Measurements from ENCODE around the gene HDAC4. TPM values are rescaled to one million over a fixed set of nuclear protein-coding genes. Genes with fewer than 3 reads are reported as not detected.
"Not testable (repeated sequence)": the region's sequence is repeated elsewhere in the genome, so short reads cannot be mapped to it uniquely, and the experiment has no call there.

Gene HDAC4
- total RNA-seq, result 8.3 and 29.4 TPM in 2 replicates

DNA sequence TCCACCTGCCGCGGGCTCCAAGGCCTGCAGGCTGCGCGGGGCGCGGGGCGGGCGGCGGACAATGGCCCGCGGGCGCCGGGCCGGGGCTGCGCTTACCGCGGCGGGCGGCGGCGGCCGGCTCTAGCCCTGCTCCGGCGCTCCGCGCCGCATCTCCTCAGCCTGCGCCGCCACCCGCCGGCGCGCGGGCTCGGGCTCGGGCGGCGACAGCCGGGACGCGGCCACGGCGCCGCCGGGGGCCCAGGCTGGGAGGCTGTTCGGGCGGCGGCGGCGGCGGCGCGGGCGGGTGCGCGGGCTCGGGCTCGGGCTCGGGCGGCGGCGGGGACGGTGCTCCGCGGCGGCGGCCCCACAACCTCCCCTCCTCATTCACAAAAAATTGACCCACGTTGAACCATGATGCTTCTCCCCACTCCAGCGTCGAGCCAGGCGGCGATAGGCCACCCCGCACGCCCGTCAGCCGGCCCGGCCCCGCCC is at the start of gene HDAC4:
TSS of gene HDAC4 (minus strand) at position 425 of the 471 bp plus-strand sequence. CDS start 48,321 bp downstream, outside the sequence.
- no peak for DNase-seq (ENCODE audit: low read depth)

DNA sequence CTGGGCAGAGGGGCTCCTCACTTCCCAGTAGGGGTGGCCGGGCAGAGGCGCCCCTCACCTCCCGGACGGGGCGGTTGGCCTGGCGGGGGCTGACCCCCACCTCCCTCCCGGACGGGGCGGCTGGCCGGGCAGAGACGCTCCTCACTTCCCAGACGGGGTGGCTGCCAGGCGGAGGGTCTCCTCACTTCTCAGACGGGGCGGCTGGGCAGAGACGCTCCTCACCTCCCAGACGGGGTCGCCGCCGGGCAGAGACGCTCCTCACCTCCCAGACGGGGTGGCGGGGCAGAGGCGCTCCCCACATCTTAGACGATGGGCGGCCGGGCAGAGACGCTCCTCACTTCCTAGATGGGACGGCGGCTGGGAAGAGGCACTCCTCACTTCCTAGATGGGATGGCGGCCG is 48.6 kb upstream of the HDAC4 start:
- DNase-seq (ENCODE audit: low read depth), result not testable (repeated sequence)

DNA sequence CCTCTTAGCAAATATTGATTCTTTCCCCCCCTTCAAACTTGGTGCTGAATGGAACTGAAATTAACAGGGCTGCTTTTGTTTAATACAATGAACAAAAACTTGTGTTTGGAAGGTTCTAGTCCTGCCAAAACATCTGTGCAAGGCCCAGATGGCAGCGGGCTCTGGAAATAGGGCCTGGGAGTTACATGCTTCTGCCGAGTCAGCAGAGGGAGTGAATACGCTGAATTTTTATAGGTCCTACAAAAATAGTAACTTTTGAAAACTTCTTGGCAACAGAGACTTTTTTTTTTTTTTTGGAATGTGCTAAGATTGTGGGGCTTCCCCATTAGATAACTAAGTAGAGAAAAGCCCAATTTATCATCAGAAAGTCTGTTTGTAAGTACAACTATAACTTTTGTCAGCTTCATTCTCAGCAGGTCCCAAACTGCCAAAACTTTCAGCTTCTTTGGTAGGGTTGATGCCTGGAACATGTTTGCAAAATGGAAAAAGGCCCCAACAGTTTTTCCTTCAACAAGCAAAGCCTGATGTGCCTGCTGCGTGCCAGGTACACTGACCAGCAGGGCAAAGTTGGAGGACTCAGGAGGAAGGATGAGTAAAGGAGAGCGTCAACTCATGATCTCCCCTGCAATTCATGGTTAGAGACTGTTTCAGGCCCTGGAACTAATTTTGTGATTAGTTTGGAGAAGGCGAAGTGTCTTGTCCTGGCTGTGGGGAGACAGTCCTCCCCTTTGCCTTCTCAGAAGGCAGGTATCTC is 45.1 kb upstream of the HDAC4 start:
- DNase-seq (ENCODE audit: low read depth), result no peak

DNA sequence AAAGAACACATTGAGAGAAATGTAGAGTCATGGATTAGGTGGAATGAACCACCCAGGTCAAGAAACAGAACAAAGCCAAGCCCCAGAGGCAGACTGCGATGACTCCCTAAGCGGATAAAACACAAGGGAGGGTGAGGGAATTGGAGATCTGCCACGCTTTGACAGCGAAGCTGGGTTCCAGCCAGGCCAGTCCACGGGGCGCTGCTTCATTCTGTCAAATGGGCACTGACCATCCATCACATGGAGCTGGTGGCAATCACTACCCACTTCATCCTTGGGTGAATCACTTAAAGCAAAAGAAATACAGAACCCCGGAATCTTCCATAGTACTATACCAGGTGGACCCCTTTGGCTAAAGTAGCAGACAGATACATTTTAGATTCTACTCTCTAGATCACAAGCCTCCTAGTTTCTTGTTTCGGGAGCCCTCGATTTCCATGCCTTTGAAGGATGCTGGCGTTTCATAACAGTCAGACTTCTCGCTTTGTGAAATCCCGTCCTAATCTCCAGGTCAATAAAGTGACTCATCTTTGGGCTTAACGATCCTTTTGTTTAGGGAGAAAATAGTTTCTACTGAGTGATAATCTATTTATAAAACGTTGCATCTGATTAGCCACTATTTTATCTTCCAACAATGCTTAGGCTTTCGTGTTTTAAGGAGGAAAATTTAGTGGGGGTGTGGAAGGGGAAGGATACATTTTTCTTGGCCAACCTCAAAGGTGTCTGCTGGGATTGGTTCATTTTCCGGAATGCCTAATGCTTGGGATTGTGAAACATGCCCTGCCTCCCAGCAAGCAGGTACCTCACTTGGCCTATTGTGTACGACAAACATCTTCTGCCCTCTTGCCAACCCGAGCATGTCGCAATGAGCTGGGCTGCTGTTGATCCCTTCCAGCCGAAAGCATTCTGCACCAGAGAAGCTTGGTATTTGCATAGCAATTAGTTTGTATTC is 44.1 kb upstream of the HDAC4 start:
- peak; percentile 16 for DNase-seq (ENCODE audit: low read depth)

DNA sequence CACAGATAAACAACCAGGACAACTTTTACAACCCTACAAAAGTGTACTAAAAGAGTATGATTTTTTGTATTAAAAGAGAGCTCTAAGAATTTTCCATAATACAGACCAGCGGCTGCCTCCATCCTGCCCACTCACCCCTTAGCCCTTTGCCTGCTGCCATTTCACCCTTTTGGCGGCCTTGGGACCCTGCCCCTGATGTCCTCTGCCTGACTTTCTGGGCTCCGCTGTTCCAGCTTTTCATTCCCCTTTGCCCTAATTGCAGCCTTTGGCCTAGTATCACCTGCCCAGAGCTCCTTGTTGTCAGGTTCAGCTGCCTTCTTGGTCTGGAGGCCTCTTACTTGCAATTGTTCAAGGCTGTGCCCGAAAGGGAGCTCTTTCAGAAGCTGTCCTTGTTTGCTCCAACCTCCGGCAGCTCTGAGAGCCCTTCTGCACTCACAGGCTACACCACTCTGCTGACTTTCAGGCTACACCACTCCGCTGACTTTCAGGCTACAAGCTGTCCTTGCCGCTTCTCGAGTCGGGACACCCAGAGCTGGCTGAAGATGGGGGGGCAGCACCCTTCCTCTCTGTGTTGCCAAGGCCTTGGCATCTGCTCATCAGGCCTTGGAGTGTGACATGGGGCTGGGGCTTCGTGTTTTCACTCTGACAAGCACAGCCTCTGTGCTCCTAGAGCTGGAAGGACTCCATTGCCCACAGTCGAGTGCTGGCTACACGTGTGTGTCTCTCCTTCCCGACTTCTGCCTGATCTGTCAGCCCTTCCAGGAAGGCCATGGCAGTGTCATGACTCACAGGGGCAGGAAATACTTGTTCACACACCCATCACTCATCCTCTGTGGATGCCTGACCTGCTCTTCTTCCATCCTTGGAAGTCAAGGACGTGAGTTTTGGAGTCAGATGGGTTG is 43.1 kb upstream of the HDAC4 start:
- peak; percentile 7 for DNase-seq (ENCODE audit: low read depth)

DNA sequence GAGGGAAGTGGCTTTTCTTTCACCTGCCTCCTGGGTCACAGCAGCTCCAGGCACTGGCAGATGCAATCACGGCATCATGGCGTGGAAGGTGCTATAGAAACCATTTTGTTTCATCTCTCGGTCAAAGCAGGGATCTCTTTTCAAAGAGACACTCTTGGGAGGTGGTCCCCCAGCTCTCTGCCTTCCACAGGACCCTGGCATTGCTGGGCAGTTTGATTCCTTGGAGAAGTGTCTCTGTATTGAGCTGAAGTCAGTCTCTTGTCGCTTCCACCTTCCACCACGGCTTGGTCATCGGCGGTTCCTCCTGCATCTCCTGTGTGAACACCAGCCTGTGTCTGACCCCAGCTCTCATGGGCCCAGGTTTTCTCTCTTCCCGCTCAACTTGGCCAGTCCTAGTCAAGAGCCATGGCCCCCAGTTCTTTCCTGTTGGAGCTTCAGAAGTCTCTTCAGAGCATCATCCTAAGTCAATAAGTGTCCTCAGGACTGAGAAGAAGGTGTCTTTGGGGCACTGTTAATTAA is 42.3 kb upstream of the HDAC4 start:
- no peak for DNase-seq (ENCODE audit: low read depth)

DNA sequence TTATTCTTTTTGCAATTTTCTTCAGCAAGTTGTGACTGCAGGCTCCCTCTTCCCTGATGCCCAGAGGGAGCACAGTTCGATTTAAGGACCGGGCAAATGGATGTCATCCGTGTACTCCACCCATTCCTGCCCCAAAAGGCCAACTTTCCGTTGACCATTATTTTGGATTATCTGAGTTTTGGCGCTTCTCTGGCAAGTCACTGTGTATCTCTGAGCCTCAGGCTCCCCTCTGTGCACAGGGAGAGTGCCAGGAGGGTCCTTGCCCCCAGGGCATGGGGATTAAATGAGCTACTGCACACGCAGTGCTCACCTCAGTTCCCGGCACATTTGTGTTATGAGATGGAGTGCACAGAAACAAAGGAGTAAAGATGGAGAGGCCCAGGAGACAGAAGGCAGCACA is 41.4 kb upstream of the HDAC4 start:
- DNase-seq (ENCODE audit: low read depth), result no peak

DNA sequence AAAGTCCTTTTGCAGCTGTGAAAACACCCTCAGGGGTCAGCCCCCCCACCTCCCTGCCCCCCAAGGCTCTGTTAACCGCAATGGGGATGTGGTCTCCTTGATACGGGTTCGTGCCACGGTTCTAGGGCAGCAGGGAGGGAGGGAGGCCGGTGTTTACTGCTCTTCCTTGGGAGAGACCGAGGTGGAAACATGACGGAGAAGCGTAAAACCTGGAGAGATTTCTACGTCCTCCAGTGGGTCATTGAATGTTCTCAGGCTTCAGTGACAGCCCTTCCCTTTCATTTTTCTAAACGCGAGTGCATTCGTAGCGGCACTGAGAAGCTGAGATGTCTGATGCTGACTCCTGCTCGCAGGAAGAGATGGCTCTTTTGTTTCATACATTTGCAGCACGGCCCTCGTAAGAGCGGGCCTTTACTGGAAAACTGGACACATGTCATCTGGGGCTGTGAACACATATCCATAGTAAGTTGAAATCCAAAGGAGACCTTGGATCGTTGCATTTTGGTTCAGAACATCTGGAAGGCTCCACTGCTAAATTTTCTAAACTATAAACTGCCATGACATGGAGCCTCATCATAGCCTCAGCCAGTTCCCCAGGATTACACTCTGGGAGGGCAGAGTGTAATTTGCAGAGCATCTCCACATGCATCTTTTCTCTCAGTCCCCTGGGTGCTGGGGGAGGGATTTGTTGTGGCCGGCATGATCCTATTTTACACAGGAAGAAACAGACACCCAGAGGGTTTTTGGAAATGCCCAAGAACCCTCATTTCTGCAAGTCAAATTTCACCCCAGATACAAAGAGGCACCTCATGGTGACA is 40.6 kb upstream of the HDAC4 start:
- DNase-seq (ENCODE audit: low read depth), result no peak

DNA sequence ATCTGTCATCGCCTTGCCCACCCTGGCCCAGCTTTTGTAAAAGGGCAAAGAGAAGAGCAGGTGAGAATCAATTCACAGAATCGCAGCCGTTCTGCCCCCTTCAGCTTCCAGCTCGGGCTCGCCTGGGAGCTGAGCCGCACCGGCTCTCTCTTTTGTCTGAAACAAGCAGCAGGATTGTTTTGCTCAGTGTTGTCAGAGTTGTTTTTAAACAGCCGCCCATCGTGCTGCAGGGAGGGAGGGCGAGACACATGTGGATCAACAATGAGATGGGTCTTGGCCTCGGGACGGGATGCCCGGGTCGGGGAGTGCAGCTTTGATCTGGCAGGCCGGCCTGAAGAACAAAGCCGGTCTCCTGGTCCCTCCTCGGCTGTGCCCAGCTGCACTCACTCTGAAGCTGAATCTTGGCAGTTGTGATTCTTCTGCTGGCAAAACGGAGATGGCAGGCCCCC is 39.7 kb upstream of the HDAC4 start:
- DNase-seq (ENCODE audit: low read depth), result no peak

DNA sequence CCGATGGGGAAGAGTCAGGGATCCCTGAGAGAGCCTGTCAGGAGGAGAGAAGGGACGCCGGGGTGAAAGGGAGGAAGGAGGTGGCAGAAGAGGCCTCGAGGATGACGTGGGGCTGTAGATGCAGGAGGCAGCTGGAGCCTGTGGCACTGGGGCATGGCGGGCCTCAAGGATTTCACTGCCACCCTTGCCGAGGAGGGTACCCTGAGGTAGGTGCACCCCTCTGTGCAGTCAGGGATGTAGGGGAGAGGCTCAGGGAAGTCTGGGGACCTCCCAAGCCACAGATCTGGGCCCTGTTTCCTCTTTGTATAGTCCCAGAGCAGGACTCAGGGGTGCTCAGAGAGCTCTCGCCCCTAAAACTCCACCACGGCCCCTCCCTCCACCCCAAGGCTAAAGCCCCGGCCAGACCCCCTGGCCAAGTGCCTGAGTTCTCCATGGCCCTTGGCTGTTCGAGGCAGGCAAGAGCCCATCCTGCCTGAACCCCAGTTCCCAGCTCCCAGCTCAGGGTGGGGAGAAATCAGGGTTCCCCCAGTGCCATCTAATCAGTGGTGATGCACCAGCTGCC is 39.0 kb upstream of the HDAC4 start:
- DNase-seq (ENCODE audit: low read depth), result no peak

DNA sequence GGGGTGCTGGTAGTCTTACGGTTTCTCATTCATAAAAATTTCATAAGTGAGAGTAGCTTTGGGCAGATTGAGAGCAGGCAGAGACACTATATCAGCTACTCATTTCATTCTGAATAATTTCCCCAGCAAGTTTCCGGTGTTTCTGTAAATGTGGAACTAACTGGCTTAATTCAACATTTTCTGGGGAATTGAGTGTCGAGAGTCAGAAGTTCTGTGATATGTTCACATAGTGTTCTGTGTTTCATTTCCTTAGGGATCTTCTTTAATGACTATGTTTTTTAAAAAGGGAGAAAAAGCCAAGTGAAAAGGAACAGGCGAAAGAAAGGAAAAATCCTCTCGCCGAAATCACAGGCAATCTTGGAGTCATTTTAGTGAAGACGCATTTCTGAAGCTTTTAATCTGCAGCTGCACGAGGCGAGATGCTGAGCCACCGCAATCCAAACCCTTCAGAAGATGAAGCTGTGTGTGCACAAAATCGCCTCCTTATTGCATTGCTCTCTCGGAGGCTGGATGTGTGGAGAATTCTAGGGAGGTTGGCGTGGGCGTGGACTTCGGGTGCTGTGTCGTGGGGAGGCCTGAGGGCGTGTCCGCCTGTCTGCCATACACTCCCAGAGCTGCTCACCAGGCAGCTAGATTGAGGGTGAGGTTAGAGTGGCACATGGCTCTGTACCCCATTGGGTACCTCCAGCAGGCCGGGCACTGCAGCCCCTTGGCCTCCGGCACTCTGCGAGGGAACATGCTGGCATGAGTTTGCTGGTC is 38.4 kb upstream of the HDAC4 start:
- DNase-seq (ENCODE audit: low read depth), result no peak

DNA sequence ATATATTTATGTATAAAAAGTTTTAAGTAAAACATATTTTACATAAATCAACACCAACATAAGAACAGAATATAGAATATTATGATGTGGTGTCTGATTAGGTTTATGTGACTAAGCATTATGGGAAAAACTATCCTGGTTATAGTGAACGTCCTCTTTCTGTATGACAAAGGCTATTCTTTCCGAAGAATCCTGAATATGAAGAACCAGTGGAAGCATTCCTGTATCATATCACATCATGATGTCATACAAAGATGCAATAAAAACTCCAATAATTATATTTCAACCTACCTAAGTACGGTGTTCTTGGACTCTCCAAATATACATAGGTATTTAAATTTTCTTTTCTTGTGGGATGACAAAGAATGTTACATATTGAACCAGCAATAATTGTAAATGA is 37.5 kb upstream of the HDAC4 start:
- no peak for DNase-seq (ENCODE audit: low read depth)

DNA sequence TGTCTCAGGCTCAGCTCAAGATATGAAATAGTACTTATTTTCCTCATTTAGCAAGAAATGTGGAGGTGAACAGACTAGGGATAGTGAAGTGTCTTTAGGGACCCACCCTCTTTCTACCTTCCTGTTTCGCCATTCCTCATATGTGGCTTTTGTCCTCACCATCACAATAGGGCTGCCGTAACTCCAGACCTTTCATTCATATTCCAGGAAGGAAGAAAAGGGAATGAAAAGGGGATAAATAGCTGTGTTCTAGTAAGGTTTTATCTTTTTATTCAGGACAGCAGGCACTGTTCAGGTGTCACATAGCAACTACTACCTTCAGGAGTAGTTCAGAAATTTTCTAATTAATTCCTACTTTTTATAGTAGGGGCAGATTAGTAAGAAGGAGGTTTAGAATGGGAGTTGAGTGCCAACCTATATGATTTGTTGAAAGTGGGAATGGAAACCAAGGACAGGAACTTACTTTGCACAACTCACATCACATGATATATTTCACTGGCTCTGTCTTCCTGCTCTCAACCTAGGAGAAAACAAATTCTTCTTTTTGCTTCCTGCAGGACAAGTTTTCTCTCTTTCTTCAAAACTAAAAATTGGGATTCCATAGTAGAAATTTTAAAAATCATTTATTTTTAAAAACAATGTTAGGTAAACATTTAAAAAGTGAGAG is 36.0 kb upstream of the HDAC4 start:
- no peak for DNase-seq (ENCODE audit: low read depth)

DNA sequence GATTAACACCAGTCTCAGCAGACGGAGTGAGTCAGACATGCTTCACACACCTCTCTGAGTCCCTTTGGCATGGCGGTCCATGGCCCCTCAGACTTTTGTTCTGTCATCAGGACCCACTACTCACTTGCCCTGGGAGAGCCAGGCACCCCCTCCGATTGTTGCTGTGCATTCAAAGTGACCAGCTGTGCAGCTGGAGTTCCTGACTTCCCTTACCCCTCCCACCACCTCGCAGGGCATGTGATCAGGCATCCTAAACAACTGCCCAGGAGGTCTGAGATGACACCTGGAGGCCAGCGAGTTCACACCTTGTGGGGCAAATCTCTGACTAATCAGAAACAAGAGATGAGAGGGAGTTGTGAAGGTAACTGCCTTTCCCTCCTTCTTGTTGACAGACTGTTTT is 35.3 kb upstream of the HDAC4 start:
- DNase-seq (ENCODE audit: low read depth), result no peak

DNA sequence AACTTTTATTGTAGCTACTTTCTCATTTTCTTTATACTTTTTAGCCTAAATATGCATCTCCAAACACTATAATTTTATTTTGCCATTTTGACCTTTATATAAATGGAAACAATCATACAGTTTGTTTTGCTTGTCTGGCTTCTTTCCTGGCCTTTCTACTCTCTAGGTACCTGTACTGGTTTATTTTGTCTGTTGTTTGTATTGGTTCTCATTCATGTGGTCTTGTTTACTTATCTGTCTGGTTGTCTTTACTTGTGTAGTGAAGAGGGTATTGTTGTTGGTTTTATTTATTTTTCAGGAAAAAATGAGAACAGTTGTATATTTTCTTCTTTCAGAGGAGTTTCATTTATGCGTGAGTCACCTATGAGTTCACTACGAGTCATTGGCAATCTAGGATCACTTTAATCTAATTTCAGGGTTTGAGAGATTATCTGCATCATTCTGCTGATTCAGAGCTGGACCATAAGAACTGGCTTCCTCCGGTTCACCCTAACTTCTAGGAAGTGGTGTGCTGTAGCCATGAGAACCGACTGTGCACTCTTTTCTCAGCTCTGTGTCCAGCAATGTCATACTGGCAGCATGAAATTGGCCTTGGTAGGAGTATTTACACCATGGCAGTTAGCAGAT is 33.1 kb upstream of the HDAC4 start:
- DNase-seq (ENCODE audit: low read depth), result peak; percentile 50

DNA sequence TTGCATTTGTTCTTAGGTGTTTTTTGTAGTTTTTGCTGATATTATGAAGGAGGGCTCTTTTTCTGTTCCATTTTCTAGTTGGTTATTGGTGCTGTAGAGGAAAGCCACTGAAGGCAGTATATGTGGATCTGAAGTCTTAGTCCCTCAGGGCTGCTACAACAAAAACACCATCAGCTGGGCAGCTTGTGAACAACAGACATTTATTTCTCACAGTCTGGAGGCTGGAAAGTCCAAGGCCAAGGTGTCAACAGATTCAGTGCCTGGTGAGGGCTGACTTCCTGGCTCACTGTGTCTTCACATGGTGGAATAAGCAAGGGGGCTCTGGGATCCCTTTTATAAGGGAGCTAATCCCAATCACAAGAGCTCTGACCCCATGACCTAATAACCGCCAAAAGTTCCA is 31.4 kb upstream of the HDAC4 start:
- DNase-seq (ENCODE audit: low read depth), result no peak

DNA sequence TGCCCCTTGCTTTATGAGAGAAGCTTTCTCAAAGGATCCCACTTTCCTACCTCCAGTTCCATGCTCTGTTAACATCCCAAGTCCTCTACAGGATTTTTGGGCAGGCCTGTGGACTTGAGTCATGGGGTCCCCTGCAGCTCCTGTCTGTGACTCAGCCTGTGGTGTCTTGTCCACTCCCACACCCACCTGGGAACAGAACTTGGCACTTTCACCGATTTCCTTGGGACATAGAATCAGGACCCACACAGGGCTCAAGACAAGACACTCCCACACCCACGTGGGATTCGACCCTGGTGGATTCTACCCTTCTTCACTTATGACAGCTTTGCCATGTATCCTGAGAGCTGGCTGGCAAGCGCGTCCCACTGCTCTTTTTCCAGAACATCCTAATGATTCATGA is 30.7 kb upstream of the HDAC4 start:
- DNase-seq (ENCODE audit: low read depth), result no peak
